Ramos (cell line): Measurements from ENCODE around the gene TRMT44.
"Not testable (repeated sequence)": the region's sequence is repeated elsewhere in the genome, so short reads cannot be mapped to it uniquely, and the experiment has no call there.

Source experiments
- in situ Hi-C: fragments of 300-500 bp; cut with MboI; formaldehyde crosslinking; loops from one replicate; pipeline ENCODE4 v1.14.3; 2022; ENCODE audit warnings: low sequenced_read_pairs; ENCODE audit not compliant: unreplicated experiment

Gene TRMT44

DNA sequence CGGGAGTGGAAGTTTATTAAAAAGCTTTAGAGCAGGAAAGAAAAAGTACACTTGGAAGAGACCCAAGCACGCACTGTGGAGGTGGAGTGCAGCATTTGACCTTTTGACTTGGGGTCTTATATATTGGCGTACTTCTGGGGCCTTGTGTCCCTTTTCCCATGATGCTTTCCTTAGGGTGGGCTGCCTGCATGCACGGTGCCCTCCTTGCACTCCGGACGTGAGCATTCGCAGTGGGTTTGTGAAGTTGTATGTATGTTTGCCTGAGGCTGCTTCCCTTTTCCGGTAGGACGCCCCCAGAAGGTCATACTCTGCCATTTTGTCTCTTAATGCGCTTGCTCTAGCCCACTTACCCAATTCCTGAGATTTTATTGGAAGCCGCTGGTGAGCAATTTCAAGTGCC lies 39.6 kb downstream of the TRMT44 start:
- in situ Hi-C loops: no loop called here

DNA sequence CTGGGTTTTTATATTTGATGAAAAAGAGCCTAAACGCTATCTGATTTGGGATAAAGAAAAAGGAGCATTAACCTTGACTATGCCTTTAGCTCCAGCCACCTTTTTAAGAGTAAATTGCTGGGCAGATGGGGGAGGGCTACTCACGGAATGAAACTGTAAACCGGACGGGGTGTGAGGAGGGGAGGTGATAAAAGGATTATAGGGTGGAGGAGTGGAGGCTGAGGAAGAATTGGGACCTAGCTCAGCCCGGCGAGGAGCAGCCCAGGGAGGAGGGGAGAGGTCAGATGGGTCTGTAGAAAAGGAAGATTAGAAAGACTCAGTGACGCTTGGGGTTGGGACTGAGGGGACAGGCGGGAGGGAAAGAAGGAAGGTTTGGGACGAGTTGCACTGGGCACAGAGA lies 46.1 kb downstream of the TRMT44 start:
- in situ Hi-C loops: not testable (repeated sequence)

DNA sequence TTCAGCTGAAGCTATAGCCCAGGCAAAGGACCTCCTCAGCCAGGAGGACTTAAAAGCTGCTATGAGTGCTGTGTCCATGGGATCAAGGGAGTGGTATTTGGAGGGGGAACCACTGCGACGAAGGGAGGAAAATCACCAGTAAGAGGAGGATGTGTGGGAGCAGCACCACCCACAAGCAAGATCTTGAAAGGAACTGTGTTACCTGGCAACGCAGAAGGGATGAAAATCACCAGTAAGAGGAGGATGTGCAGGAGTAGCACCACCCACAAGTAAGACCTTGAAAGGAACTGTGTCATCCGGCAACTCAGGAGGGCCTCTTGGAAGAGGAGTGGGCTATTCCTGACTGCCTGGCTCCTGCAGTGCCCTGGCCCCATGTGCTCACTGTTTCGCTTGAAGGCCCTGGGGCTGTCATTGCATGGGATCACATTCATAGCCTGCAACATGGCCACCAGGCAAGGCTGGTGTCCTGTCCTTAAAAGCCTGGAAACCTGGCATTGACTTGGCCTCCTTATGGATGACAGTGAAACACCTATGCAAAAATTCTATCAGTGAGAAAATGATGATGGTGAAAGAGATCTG lies 48.3 kb downstream of the TRMT44 start:
- in situ Hi-C loops: no loop called here

DNA sequence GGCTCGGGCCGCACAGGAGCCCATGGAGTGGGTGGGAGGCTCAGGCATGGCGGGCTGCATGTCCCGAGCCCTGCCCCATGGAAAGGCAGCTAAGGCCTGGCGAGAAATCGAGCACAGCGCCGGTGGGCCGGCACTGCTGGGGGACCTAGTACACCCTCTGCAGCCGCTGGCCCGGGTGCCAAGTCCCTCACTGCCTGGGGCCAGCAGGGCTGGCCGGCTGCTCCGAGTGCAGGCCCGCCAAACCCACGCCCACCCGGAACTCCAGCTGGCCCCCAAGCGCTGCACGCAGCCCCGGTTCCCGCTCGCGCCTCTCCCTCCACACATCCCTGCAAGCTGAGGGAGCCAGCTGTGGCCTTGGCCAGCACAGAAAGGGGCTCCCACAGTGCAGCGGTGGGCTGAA lies 50.9 kb downstream of the TRMT44 start:
- in situ Hi-C loops: not testable (repeated sequence)

DNA sequence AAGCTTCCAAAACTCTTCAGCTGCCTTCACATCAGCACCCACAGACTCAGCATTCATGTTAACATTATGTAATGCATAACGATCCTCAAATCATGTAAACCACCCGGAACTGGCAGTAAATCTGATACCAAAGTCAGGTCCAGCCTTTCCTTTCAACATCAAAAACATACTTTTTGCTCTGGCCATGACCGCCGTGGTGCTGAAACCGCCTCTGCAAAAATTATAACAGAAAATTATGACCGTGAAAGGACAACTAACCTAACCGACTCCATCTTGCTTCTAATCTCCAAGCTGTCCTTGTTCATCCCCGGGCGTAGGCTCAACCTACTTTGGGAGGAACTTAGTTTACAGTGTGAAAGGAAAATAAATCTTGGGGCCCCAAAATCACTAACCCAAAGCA lies 51.6 kb downstream of the TRMT44 start:
- in situ Hi-C loops: no loop called here

DNA sequence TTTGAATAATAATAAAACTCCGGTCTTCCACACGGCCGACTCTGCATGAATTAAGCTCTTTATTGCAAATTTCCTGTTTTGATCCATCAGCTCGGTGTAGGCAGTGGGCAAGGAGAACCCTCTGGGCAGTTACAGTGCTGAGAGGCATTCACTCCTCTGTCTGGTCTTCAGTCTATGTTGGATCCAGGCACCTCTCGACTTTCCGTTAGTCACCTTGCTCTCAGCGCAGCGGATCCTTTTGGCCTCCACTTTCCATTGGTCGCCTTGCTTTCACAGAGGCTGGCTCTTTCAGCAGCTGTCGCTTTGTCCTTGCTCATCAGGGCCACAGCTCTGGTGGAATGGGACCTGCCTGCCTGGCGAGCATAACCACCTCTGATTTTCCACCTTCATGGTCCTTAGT lies 52.9 kb downstream of the TRMT44 start:
- in situ Hi-C loops: no loop called here

DNA sequence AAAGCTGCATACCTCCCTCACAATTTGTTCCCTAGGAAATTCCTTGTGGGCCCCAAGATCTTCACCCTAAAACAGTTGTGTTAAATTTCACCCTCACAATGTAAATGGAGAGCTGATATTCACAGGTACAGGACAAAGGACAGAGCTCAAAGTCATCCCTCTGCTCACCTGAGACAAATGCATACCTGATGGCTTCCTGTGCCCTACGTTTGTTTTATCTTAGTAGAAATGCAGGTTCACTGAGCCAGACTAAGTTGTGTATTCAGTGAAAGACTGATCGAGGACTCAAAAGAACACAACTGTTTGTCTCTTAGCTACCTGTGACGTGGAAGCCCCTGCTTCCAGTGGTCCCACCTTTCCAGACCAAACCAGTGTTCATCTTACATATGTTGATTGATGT lies 53.6 kb downstream of the TRMT44 start:
- in situ Hi-C loops: no loop called here

DNA sequence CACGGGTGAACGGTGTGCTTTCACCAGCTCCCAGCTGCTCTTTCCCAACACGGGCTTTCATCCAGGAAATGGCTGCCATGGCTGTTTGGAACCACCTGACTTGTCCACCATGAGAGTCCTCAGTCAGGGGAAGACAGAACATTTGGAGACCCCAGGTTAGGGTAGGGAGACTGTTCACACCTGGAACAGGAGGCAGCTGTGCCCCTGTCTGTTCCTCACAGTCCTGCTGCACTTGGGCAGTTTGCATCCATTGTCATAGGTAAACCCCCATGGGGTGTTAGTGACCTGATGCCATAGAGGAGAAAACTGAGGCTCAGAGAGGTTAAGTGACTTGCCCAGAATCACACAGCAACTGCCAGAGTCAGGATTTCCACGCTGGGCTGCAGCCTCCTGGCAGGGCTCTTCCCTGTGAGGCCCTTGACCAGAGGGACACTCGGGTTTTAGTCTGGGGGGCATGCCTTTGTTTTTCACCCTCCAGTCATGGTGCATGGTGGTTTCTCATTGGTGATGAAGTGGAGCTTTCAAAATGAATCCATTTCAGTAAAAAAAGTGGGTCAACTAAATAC lies 54.5 kb downstream of the TRMT44 start:
- in situ Hi-C loops: no loop called here

DNA sequence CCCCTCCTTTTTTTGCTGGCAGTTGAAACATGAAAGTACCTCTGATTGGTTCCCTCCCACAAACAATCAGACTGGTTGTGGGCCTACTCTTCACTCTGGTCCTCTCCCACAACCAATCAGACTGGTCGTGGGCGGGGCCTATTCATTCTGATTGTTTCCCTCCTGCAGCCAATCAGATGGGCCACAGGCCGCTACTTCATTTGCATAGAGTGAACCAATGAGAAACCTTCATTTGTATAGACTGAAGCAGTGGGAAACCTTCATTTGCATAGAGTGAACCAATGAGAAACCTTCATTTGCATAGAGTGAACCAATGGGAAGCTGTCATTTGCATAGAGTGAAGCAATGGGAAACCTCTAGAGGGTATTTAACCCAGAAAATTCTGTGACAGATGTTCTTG lies 55.2 kb downstream of the TRMT44 start:
- in situ Hi-C loops: no loop called here

DNA sequence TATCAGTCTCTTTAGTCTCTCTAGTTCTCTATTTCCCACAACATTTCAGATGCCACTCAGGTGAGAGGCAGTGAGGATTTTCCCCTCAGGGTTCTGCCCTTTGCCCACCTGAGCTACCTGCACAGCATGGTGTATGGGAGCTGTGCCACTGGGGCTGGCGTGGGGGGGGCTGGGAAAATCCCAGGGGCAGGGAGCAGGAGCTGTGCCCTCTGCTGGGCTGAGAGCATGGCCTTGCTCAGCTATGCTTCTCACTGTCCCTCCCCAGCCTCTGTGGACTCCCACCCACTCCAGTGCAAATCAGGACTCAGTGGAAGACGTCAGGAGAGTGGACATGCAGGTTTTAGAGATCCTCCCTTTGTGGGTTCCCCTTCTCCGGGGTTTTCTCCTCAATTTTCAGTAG lies 57.2 kb downstream of the TRMT44 start:
- in situ Hi-C loops: no loop called here

DNA sequence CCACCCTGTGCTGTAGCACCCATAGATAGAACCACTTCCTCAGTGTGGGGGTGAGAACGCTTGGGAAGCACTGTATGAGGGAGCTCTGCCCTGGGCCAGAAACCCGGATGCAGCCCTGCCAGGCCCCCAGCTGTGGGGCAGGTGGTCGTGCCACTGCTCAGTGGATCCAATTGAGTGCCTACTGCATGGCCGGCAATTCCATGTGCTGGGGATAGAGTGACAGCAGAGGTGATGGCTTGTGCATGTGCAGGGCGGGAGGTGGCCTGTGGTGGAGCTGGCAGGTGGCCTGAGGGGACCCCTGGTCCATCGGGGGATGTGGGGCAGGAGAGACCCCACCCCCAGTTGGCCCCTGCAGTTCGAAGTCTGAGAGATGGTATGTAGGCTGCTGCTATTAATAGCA lies 60.4 kb downstream of the TRMT44 start:
- in situ Hi-C loops: no loop called here

DNA sequence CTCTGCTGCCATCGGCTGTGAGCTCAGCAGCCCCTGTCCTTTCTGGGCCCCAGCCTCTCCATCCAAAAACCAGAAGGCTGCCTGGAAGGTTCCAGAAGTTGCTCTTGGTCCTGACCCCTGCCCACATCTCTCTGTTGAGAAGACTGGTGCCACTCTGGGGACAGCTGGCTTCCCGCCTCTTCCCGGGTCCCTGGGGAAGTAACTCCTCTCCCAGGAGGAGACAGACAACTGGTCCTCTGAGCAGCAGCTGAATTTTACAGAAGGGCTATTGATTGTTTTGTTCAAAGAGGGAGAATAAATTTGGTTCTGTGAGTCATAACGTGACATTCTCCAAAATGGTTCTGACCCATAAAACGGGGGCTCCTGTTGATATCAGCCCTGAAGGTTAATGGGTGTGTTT lies 61.2 kb downstream of the TRMT44 start:
- in situ Hi-C loops: no loop called here

DNA sequence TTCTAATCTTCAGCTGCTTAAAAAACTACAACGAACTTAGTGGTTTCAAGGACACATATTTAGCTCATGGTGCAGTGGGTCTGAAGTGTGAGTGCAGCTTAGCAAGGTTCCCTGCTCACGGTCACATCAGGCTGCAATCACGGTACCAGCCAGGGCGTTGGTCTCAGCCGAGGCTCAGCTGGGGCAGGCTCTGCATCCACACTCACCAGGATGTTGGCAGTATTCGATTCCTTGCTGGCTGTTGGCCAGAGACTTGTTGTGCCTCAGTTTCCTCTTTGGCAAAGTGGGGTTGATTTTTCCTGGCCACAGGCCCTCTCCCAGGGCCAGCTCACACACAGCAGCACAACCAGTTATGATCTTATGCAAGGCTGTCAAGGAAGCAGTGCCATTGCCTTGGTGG lies 61.8 kb downstream of the TRMT44 start:
- in situ Hi-C loops: no loop called here

DNA sequence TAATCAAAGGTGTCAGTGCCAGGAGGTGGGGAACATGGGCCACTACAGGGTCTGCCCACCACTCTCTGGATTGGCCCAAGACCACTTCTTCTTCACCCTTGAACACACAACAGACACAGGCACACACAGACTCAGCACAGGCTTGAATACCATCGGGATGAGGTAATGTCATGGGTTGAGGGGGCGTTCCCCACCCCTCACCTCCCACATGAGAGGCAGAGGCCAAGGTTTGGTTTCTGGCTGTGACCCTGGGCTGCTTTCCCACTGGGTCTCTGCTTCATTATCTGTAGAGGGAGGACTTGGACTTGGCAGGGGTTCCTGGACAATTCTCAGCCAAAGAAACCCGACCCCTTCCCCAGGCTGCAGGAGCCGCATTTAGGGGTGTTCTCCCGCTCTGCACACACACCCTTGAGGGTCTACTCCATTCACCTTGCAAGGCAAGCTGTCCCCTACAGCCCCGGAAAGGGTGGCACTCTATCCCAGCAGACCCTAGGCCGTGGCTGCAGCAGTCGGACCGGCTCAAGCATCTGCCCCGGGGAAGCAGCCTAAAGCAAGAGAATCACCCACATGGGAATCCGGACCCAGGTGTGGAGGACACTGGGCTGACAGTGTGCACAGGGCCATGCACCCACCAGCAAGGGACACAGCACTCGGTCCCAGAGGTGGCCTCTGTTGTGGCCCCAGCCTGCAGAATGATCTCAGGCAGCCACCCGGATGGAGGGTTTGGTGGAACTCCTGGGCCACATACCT lies 62.4 kb downstream of the TRMT44 start:
- in situ Hi-C loops: no loop called here

DNA sequence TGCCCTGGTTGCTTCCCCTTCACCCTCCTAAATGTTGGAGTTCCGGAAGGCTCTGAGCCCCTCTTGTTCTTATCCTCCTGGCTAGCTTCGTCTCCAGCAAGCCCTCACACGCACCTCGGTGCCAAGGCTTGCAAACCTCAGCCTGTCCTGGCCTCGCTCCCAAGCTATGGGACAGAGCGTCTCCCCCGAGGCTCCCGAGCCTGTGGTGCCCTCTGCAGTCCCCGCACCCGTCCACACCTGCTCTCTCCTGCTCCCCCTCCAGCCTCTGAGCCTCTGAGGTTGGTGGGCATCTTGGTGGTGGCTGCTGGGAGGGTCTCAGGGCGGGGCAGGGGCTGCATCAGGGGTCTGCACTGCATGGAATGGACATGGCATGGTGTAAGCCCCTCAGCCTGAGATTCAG lies 63.2 kb downstream of the TRMT44 start:
- in situ Hi-C loops: no loop called here

DNA sequence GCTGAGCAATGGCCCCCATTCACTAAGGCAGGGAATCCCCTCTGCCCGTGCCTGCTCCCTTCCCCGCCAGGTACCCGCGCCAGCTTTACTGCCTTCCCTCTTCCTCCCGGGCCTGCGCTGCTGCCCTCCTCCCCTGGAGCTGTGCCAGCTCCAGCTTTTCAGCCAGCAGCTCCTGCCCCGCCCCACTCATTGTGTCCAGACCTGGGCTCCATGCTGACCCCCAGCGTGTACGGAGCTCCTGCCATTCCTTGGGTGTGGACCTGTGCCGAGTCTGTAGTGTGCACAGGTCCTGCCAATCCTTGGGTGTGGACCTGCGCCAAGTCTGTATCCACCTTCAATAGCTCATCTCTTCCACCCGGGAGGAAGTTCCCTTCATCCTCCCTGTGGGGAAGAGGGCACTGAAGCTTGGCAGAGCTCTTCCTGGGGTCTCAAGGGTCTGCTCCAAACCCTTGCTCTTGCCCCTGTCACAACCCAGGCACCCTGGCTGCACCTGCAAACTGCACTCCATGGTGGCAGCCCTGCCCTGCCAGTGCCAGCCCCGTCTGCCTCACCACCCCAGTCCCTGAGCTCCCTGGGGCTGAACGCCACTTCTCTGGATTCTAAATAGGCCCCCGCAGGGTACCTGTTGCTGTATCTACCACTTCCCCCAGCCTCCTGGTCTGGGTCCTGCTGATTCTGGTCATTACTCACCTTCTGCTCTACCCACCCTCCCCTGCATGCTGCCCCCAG lies 63.9 kb downstream of the TRMT44 start:
- in situ Hi-C loops: no loop called here

DNA sequence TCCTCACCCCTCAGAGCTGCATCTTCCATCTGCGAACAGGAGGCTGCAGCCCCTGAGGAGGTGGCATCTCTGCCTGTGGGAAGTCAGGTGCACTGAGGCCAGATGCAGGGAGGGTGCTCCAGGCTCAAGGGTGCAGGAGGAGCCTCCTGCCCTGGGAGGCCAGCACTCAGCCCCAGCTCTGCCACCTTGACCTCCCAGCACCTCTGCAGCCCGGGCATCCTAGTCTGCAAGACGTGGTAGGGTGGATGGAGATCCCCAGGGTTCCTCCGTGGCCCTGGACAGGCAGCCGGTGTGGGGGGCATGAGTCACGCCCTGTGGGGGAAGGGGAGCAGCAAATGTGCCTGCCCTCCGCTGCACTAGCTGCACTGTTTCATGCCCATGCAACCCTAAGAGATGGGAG lies 64.7 kb downstream of the TRMT44 start:
- in situ Hi-C loops: no loop called here

DNA sequence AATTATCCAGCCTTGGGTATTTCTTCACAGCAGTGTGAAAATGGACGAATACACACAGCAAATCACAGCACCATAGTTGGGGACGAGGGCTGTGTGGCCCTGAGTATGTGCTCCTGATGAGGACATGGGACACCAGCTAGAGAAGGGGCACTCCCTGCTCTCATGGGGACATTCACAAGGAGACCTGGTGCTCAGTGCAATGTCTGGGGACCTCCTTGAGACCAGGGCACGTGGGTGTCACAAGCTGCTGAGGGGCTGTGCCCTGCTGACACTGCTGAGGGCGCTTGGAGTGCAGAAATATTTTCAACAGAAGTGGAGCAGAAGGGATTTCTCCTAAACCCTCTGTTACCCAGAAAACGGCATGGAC lies 65.4 kb downstream of the TRMT44 start:
- in situ Hi-C loops: no loop called here

DNA sequence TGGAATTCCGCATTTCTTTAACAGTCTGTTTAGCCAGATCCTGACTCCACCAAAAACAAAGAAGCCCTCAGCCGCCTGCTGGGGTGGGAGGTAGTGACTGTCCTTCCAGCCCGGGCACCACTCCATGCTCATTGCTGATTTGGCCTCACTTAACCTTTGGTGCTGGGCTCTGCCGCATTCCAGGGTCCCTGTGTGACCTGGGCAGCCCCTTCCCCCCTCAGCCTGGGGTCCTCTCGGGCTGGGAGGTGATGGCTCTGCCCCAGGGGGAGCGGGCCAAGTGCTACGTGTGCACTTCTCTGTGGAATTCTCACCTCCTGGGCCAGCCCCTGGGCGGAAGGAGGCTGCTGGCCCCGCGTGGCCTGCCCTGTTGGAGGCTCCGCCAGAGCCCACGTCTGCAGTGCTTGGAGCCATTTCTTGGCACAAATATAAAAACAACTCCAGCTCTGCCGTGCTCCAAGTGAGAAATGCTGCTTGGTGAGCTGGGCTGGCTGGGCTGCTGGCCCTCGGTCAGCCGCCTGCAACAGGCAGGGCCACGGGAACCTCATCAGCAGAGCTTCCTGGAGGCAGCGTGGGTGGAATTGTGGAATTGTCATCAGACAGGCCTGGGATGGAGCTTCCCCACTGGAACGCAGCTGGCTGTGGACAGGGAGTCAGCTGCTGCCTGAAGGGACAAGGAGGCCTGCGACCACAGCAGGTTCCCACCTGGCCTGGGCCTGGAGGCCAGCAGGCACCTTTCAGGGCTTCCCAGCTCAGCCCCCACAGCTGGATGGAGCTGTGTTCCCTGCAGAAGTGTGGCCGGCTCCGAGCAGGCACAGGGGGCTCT lies 66.0 kb downstream of the TRMT44 start:
- in situ Hi-C loops: no loop called here

DNA sequence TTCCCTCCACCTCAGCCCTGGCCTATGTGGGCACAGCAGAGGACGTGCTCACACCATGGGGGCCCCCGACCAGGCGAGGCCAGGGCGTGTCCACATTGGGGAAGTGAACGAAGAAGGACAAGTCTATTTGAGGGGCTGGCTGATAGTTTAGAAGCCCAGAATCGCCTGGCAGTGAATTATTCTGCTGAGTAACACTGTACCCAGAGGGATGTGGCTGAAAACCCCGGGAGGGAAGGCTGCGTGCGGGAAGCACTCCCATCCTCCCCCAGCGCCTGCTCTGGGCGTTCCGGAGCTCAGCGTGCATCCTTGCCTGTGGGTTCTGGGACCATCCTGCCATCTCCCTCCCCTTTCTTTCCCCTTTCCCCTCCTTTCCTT lies 66.6 kb downstream of the TRMT44 start:
- in situ Hi-C loops: no loop called here

DNA sequence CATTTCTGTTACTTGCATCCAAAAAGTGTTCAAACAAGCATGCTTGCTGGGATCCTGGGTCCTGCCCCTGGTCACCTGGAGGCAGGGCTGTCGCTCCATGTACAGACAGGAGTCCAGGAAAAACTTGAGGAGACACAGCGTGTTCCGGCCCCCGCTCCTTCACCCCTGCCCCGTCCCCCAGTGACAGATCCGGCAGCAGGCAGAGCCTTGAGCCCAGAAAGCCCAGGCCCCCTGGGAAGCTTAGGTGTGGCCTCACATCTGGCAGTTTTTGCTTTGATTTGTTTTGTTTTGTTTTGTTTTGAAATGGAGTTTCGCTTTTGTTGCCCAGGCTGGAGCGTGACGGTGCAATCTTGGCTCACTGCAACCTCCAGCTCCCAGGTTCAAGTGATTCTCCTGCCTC lies 67.0 kb downstream of the TRMT44 start:
- in situ Hi-C loops: no loop called here
